Omental fat pad (tissue), 4 donors: ENCODE measurements around the gene POLE4. TPM values are rescaled to one million over a fixed set of nuclear protein-coding genes. Genes with fewer than 3 reads are reported as not detected.

Source experiments
- ATAC-seq: fragments of 150-250 bp; one replicate; pipeline ENCODE4 v1.9.1; 2016; ENCODE audit warnings: mild to moderate bottlenecking, moderate library complexity; ENCODE audit not compliant: low FRiP score
- DNase-seq: peaks from one replicate; pipeline ENCODE4 v3.0.0-alpha.2; 2019; ENCODE audit warnings: low spot score
- total RNA-seq, 4 donors: library from RNA; depleted of rRNA; stranded (reverse); fragments of >200 nt; gene quantifications; one replicate each; pipeline ENCODE4 v1.1.0, GENCODE V29; 2016
- TF ChIP-seq, protein P1 (sequence below), 3 donors: fragments of 450-650 bp; IDR thresholded peaks; one replicate each; pipeline ENCODE4 v1.5.1; 2016 to 2017; ENCODE audit warnings: antibody characterized with exemption in 3 of 3, mild to moderate bottlenecking in 3 of 3, moderate library complexity in 2 of 3

The POLE4 gene
- total RNA-seq, 4 donors from 2014 or later = 21.5 to 66.7 (median 32.1) TPM

DNA sequence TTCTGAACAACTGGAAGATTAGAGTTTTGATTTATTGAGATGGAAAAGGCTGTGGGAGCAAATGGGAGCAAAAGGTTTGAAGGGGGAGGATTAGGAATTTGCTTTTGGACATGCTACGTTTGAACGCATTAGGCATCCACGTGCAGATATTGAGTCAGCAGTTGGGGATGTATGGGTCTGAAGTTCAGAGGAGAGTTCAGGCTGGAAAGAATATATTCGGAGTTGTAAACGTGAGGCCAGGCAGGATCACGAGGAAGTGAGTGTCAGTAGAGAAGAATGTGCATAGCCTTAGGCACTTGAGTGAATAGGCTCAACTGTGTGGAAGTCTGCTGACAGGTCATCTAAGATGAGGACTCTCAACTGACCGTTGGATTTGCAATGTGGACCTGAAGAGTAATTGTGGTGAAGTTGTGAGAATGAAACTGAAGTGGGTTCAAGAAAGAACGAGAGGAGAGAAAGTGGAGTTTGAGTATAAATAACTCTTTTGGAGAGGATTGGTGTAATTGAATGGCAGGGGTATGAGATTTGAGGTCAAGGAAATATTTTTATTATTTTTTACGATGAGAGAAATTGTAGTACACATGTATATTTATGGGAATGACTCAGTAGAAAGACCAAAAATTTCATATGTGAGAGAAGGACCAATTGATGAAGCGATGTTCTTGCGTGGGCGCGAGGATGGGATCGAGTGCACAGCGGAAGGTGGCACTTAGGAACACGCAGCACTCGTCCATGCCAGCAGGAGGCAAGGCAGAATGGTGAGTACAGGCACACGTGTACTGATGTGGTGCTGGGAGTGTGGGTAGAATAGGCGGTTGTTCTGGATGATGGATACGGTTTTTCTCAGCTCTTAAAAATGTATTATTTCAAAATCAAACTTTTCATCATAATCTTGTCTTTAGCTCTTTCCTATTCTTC, 40.5 kb upstream of the POLE4 start:
- ATAC-seq (no peak), DNase-seq (no peak)
- TF ChIP-seq, protein P1, sequence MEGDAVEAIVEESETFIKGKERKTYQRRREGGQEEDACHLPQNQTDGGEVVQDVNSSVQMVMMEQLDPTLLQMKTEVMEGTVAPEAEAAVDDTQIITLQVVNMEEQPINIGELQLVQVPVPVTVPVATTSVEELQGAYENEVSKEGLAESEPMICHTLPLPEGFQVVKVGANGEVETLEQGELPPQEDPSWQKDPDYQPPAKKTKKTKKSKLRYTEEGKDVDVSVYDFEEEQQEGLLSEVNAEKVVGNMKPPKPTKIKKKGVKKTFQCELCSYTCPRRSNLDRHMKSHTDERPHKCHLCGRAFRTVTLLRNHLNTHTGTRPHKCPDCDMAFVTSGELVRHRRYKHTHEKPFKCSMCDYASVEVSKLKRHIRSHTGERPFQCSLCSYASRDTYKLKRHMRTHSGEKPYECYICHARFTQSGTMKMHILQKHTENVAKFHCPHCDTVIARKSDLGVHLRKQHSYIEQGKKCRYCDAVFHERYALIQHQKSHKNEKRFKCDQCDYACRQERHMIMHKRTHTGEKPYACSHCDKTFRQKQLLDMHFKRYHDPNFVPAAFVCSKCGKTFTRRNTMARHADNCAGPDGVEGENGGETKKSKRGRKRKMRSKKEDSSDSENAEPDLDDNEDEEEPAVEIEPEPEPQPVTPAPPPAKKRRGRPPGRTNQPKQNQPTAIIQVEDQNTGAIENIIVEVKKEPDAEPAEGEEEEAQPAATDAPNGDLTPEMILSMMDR (IDR thresholded peaks at IDR 0.05) = no peak

DNA sequence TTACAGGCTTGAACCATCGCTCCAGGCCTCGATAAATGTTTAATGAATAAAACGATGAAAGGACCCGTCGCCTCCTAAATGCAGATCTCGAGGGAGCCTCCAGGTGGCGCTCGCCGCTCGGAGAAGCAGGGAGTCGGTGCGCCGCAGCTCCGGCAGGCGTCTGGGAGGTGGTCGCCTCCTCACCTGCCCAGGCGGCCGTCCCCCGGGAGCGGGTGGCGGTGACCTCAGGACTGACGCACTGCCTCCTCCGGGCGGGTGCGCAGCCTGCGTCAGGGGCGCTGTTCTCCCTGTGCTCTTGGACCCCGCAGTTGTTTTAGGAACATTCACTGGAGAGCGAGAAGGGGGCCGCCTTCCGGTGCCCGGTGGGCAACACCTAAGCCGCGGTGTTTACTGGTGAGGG, 38.6 kb upstream of the POLE4 start:
- DNase-seq = peak; percentile 31
- peak; percentile 62 for ATAC-seq
- TF ChIP-seq, protein P1 (IDR thresholded peaks at IDR 0.05) = peak in 1 of 3 donors; percentile 31

DNA sequence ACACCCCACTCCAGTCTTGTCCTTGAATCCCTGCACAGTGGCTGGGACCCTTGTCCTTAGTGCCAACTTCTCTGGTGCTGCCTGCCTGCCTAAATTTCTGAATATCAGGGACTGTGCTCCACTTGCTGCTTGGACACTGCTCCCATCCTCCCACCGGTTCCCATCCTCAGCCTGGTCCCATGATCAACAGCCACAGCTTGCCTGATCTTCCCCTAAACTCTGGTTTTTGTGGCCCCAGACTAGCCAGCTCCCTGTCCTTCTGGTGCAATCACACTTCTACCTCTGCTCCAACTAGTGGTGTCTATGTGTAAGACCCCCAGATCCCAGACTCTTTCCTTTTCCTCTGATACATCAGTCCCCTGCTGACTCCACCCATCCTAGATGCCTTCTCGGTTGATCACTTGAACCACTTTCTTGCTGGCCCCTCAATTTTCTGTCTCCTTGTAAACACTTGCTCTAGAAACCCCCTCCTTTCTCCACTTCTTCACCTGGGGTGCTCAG, 37.2 kb upstream of the POLE4 start:
- no peak for DNase-seq
- TF ChIP-seq, protein P1 (IDR thresholded peaks at IDR 0.05) = no peak
- ATAC-seq = no peak

DNA sequence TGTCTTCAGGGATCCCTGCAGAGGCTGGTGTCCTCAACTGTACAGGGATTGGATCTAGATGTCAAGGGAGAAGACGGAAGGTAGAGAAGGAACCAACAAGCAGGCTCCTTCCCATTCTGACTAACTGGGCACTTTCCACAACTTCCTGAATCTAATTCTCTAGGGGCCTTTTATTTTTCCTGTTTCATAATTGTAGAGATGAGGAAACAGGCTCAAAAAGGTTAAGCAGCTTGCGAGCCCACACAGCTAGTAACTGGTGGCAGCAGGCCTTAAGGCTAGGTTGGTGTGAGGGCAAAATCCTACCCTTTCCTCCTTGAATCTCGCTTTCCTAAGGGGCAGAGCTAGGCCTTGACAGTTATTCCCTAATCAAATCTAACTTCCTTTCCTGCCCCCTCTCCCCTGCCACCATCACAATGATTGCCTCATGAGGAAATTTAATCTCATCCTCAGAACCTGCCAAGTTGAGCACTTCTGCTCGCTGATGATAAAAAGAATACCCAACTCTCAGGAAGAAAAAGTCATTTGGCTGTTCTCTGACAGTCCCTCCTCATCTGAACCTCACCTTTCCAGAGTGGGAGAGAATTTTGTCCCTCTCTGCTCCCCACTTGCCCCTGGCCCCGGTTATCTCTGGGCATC, 35.7 kb upstream of the POLE4 start:
- DNase-seq = no peak
- ATAC-seq = no peak
- TF ChIP-seq, protein P1 (IDR thresholded peaks at IDR 0.05) = no peak

DNA sequence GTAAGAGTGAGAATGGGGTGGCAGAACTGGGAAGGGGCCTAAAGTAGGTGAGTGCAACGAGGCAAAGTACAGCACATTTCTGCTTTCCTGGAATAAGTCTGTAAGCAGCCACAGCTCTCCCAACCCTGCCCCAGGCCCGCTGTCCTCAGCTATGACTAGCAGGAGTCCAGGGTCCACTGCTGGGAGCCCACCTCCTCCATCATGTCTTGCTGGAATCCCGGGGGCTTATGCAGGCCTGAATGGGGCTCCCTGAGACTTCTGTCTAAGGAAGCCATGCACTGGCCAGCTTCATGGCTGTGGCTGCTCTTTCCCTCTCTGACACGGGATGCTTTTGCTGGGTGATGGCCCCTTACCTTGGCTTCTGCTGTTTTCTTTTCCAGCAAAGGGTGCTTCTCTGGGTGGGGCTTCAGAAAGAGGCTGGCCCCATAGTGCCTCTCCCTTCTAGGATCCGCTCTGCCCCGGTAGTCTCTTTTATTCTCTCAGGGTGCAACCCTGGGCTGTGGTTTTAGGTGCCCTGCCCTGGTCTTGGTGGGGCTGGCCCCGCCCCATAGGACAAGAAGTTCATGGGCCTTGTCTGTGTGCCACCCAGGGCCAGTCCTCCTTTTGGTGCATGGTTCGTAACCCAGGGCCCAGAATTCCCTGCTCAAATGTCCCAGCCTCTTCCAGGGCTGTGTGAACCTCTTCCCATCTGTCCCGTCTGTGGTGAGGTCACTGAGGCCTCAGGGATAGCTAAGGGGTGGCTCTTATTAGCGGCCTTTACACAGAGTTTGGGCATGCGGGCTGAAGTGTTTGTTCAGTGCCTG, 33.8 kb upstream of the POLE4 start:
- no peak for ATAC-seq
- no peak for DNase-seq
- TF ChIP-seq, protein P1 (IDR thresholded peaks at IDR 0.05) = no peak

DNA sequence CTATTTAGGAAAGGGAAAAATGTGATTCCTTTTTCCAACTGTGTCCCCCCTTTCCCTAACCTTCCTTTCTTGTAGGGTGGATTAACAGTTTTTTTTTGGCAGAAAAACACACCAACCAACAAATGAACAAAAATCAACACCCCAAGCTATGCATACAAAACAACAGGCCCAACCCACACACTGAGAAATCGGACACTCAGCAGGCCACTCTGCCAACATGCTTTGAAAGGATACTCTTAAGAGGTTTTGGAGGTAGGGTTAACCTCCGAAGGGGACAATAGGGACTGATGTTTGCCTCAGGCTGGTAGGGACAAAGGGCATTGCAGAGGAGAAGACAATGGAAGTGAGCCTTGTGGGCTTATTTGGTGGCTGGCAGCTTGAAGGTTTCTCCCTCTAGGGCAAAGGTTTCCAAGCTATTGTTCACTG, 33.1 kb upstream of the POLE4 start:
- no peak for ATAC-seq
- DNase-seq = no peak
- TF ChIP-seq, protein P1 (IDR thresholded peaks at IDR 0.05) = no peak
